Stomach (tissue), 4 donors: ENCODE measurements around the gene CAND2.
"Not testable (repeated sequence)": the region's sequence is repeated elsewhere in the genome, so short reads cannot be mapped to it uniquely, and the experiment has no call there.

Experiments
- CTCF ChIP-seq, 7 experiments: fragments of 450-650 bp in 4 of 7; fragments of 200-600 bp in 3 of 7; sonication (generic) in 3 of 7; IDR thresholded peaks; one replicate each; pipeline ENCODE4 v1.5.1; 2016 to 2019; ENCODE audit warnings: antibody characterized with exemption in 7 of 7, control low read depth in 2 of 7, mild to moderate bottlenecking in 1 of 7
- POLR2A ChIP-seq, 4 donors: fragments of 450-650 bp; IDR thresholded peaks; one replicate each; pipeline ENCODE4 v1.6.1; 2016; ENCODE audit warnings: antibody characterized with exemption in 4 of 4, control low read depth in 2 of 4, mild to moderate bottlenecking in 1 of 4, moderate library complexity in 1 of 4
- POLR2AphosphoS5 ChIP-seq, 3 donors: sonication (generic); formaldehyde crosslinking; IDR thresholded peaks; one replicate each; pipeline ENCODE4 v1.6.1; 2016; ENCODE audit warnings: antibody characterized with exemption in 3 of 3

- not testable (repeated sequence) for TF ChIP-seq CTCF, POLR2A, POLR2AphosphoS5 (IDR thresholded peaks at IDR 0.05)
These were observed 82.3 kb downstream of the CAND2 start for GRCh38 chr3:12878758-12879157.
